ENCODE results near the gene ABCD1.
"Not testable (repeated sequence)": the region's sequence is repeated elsewhere in the genome, so short reads cannot be mapped to it uniquely, and the experiment has no call there.

ABCD1 gene

DNA sequence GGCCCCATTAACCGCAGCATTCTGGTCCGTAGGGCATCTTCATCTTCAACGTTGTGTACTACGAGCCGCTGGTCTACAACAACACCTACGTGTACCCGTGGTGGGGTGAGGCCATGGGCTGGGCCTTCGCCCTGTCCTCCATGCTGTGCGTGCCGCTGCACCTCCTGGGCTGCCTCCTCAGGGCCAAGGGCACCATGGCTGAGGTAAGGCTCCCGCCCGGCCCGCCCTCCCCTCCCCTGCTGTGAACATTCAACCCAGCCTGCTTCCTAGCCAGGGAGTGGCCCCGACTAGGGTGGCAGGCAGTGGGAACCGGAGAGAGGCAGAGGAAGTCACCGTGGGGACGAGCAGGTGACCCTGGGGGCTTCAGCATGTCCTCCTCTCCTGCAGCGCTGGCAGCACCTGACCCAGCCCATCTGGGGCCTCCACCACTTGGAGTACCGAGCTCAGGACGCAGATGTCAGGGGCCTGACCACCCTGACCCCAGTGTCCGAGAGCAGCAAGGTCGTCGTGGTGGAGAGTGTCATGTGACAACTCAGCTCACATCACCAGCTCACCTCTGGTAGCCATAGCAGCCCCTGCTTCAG is 29.9 kb upstream of the ABCD1 start:
- no peak for DNase-seq (ENCODE audit: insufficient read length, low spot score)
- no peak for FAIRE-seq
- no peak for TF ChIP-seq SPI1 (IDR thresholded peaks at IDR 0.05; ENCODE audit: low read depth, low read length)

DNA sequence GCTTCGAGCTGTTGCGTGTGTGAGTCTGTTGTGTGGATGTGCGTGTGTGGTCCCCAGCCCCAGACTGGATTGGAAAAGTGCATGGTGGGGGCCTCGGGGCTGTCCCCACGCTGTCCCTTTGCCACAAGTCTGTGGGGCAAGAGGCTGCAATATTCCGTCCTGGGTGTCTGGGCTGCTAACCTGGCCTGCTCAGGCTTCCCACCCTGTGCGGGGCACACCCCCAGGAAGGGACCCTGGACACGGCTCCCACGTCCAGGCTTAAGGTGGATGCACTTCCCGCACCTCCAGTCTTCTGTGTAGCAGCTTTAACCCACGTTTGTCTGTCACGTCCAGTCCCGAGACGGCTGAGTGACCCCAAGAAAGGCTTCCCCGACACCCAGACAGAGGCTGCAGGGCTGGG is 28.6 kb upstream of the ABCD1 start:
- FAIRE-seq (no peak), DNase-seq (ENCODE audit: insufficient read length, low spot score) (no peak)
- TF ChIP-seq TAF1 (IDR thresholded peaks at IDR 0.05; ENCODE audit: low read depth, low read length) (no peak), POU2F2 (IDR thresholded peaks at IDR 0.05; ENCODE audit: low read depth, low read length) (no peak), POLR2AphosphoS5 (IDR thresholded peaks at IDR 0.05; ENCODE audit: low read depth, low read length) (no peak), PAX5 (IDR thresholded peaks at IDR 0.05; ENCODE audit: insufficient read depth, low read length, severe bottlenecking) (no peak), SPI1 (IDR thresholded peaks at IDR 0.05; ENCODE audit: low read depth, low read length) (no peak), POLR2A (IDR thresholded peaks at IDR 0.05; ENCODE audit: low read depth, low read length) (no peak)

DNA sequence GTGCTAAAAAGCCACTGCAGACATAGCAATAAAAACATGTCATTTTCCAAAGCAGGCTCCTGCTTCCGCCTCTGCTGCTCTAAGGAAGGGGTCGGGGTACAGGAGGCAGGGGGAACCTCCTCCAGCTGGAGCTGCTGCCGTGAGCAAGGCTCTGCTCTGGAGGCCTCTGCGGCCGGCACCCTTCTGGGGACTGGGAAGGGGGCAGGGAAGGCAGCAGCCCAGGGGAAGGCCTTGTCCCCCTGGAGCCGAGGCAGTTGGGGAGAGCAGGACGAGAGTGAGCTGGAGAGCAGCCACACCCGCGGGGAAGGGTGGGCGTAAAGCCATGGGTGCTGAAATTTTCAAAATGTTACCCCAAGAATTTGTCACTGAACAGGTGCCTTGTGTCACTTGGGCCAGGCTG is 28.1 kb upstream of the ABCD1 start:
- FAIRE-seq: not testable (repeated sequence)

DNA sequence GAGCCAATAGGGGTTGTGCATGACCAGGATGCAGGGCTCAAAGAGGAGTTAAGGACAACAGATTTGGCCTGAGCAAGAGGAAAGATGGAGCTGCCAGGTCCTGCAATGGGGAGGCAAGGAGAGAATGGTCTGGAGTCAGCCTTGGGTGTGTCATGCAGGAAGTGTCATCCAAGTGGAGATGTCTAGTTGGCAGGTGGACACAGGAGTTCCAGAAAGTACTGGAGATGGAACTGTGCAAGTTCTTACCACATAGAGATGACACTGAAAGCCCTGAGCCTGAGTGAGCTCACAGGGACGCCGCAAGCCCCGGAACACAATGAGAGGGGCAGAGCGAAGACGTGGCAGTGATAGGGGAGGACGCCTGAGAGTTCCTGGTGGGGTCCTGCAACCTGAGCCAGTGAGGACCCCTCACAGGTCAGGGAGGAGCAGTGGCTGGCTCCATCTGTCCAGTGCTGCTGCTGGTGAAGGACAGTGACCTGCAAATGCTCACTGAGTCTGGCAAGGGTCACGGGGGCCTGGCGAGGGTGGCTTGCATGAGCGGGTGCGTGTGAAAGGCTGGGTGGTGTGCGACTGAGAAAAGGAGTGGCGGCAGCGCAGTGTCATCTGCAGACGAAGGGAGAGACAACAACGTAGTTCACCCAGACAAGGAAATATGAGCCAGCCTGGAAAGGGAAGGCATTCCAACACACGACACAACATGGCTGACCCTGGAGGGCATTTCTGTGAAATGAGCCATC is 27.5 kb upstream of the ABCD1 start:
- not testable (repeated sequence) for DNase-seq (ENCODE audit: insufficient read length, low spot score); FAIRE-seq

More for the DNA sequence above, 28.1 kb upstream of the ABCD1 start:
- not testable (repeated sequence) for DNase-seq (ENCODE audit: insufficient read length, low spot score)

DNA sequence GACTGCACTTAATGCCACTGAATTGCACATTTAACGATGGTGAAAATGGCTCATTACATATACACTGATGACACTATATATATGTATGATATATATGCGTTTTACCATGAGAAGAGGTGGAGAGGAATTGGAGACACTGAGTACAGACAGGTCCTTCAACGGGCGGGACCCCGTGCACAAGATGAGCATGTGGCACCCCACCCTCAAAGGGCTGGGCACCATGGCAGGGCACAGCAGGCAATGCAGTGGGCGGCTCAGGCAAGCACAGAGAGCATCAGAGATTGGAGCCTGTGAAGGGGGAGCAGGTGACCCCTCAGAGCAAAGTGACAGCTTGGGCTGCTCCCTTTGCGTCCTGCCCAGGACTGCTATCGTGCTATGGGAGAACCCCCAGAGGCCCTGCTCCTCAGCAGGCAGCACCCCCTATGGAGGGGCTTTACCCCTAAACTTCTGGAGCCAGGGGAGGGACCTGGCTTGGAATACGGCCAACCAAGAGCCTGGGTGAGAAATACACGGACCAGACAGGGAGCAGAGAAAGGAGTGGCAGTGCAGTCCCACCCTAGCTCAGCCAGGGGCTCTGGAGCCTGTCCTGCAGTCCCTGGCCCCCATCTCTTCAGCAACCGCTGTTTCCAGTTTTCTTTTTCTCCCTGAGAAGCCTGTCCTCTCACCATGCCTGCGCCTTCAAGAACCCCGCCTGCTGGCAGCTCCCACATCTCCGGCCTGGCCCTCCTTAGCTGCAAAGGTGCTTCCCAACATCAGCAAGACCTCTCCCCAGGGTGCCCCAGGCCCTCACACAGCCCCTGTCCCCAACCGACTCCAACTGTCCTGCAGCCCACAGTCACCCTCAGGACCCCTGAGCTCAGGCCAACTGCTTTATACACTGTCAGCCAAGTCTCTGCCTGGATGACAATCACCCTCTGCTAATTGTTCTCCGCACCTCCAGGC is 26.5 kb upstream of the ABCD1 start:
- FAIRE-seq (no peak), DNase-seq (ENCODE audit: insufficient read length, low spot score) (no peak)
- TF ChIP-seq POU2F2 (IDR thresholded peaks at IDR 0.05; ENCODE audit: low read depth, low read length) (no peak), TAF1 (IDR thresholded peaks at IDR 0.05; ENCODE audit: low read depth, low read length) (no peak), SPI1 (IDR thresholded peaks at IDR 0.05; ENCODE audit: low read depth, low read length) (no peak), POLR2A (IDR thresholded peaks at IDR 0.05; ENCODE audit: low read depth, low read length) (no peak), PAX5 (IDR thresholded peaks at IDR 0.05; ENCODE audit: insufficient read depth, low read length, severe bottlenecking) (no peak), POLR2AphosphoS5 (IDR thresholded peaks at IDR 0.05; ENCODE audit: low read depth, low read length) (no peak)

DNA sequence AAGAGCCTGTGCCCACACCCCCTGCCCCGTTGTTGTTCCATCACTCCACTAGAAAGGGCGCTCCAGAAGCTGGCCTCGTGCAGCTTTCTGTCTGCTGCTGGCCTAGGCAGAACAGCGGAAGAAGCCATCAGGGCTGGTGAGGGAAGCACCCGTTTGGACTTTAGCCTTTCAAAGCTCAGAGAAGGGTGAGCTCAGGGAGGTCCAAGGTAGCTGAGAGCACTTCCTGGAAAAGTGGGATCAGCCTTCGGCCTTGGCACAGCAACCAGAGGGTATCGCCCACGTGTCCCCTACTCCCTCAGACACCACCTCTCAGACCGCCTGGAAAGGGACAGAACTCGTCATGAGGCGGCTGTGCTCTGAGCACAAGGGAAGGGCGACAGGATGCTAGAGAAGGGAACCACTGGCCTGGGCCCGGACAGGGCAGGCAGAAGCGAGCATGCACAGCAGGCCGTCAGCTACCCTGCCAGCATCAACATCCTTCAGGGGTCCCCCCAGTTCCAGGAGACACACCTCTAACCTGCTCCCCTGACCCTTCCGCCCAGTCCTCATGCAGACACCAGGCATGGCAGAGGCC is 25.4 kb upstream of the ABCD1 start:
- not testable (repeated sequence) for DNase-seq (ENCODE audit: insufficient read length, low spot score); FAIRE-seq

DNA sequence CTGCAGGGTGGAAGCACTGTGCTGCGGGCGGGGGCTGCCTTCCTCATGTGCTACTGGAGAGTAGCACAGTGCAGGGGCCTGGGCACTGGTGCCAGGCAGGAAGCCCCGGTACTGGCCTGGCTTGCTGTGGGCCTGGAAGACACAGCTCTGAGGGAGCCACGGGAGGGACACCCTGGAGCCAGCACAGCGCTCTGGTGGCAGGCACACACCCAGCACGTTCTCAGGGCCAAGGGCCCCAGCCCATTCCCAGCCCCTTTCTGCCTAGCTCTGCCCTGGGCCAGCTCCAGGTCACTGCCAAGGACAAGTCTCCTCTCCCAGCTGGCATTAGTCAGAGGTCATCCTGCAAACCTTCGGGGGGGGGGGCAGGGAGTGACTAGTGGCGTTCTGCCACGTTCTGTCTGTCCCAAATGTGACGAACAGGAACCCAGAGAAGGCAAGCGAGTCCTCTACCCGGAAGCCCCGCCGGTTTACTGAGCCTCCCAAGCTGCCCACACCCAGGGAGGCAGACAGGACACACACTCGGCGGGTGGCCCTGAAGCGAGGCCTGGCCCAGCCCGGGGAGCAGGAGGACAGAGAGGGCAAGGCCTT is 24.8 kb upstream of the ABCD1 start:
- not testable (repeated sequence) for DNase-seq (ENCODE audit: insufficient read length, low spot score); FAIRE-seq

DNA sequence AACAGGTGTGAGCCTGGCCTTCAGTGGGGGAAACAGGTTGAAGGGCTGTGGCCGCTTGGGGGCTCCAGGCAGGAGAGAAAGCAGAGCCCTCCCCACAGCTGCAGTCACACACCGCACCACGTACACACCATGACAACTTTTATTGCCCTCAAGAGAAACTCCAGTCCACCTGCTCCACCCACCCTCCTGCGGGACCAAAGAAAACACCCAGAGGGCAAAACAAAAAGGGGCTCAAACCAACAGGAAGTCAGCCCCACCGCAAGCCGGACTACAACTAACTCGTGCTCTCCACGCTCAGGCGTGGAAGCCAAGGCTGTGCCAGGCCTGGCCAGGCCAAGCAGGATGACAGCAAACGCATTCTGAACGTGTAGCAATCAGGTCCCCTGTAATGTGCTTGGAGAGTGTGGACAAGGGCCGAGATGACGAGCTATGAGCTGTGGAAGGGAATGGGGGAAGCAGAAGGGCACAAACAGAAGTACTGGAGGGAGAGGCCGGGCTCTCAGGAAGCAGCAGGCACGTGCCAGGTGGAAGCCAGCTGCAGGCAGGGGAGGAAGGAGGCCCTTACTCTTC is 24.2 kb upstream of the ABCD1 start:
- DNase-seq (ENCODE audit: insufficient read length, low spot score): no peak

DNA sequence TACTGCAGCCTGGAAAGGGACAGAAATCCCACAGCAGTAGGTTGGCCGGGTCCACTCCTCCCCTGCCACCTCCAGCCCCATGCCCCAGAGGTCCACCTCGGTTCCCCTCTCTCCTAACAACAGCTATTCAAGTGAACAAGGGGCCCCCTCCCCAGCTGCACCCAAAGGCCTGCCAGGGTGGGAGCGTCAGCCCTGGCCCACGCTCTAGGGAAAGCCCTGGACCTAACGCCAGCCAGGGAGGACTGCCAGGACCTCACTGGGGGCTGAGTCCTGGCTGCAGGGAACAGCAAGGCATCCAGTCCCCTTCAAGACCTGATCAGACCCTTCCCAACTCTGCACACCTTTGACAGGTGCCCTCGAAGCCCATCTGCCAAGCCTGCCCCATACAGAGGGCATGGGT is 23.7 kb upstream of the ABCD1 start:
- DNase-seq (ENCODE audit: insufficient read length, low spot score) (no peak), FAIRE-seq (no peak)
- no peak for TF ChIP-seq POLR2AphosphoS5 (IDR thresholded peaks at IDR 0.05; ENCODE audit: low read depth, low read length)
- TF ChIP-seq TAF1 (IDR thresholded peaks at IDR 0.05; ENCODE audit: low read depth, low read length): no peak
- no peak for TF ChIP-seq POU2F2 (IDR thresholded peaks at IDR 0.05; ENCODE audit: low read depth, low read length)
- no peak for TF ChIP-seq POLR2A (IDR thresholded peaks at IDR 0.05; ENCODE audit: low read depth, low read length)
- TF ChIP-seq PAX5 (IDR thresholded peaks at IDR 0.05; ENCODE audit: insufficient read depth, low read length, severe bottlenecking): no peak
- TF ChIP-seq SPI1 (IDR thresholded peaks at IDR 0.05; ENCODE audit: low read depth, low read length): no peak

More for the DNA sequence above, 24.2 kb upstream of the ABCD1 start:
- TF ChIP-seq POU2F2 (IDR thresholded peaks at IDR 0.05; ENCODE audit: low read depth, low read length) (no peak), POLR2AphosphoS5 (IDR thresholded peaks at IDR 0.05; ENCODE audit: low read depth, low read length) (no peak), PAX5 (IDR thresholded peaks at IDR 0.05; ENCODE audit: insufficient read depth, low read length, severe bottlenecking) (no peak), POLR2A (IDR thresholded peaks at IDR 0.05; ENCODE audit: low read depth, low read length) (no peak)
- FAIRE-seq: no peak

DNA sequence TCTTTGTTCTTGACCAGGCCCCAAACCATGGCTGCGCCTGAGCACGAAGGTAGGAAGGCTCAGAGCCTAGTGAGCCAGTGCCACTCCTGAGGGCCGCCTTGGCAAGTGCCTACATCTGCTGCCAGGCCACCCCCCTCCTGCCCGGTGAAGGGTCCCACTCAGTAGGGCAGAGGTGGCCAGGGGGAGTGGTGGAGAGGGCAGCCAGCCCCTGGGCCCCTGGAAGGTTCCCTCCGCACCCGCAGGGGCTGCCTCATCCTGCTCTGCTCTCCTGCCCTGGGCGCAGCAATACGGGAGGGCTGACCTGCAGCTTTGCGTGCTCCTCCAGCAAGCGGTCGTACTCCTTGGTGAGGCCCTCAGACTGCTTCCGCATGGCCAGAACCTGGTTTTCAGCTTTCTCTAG is 22.9 kb upstream of the ABCD1 start:
- FAIRE-seq: no peak
- DNase-seq (ENCODE audit: insufficient read length, low spot score): no peak
- TF ChIP-seq POLR2A (IDR thresholded peaks at IDR 0.05; ENCODE audit: low read depth, low read length): no peak
- no peak for TF ChIP-seq PAX5 (IDR thresholded peaks at IDR 0.05; ENCODE audit: insufficient read depth, low read length, severe bottlenecking)
- TF ChIP-seq TAF1 (IDR thresholded peaks at IDR 0.05; ENCODE audit: low read depth, low read length): no peak
- no peak for TF ChIP-seq POLR2AphosphoS5 (IDR thresholded peaks at IDR 0.05; ENCODE audit: low read depth, low read length)
- TF ChIP-seq SPI1 (IDR thresholded peaks at IDR 0.05; ENCODE audit: low read depth, low read length): no peak
- no peak for TF ChIP-seq POU2F2 (IDR thresholded peaks at IDR 0.05; ENCODE audit: low read depth, low read length)

Measured in GM12891 (cell line).